Suppressor macrophage treated with lipopolysaccharide for 4 hours (primary cell): Measurements from ENCODE around the gene S100A10.

Source experiments
- DNase-seq: peaks from one replicate; pipeline ENCODE4 v3.0.0-alpha.2; 2020

S100A10 gene

GRCh38 chr1:151993734-151994496 is at the start of gene S100A10:
Gene S100A10 (minus strand): TSS chr1:151993859. CDS start chr1:151986230, 7,629 bp downstream.
- peak; percentile 70 for DNase-seq

- no peak for DNase-seq
Measured at GRCh38 chr1:152042030-152042429, 48.4 kb upstream of the S100A10 start.

GRCh38 chr1:152039886-152040285 is 46.2 kb upstream of the S100A10 start:
- DNase-seq = no peak

GRCh38 chr1:152039461-152039860 is 45.8 kb upstream of the S100A10 start:
- peak; percentile 49 for DNase-seq

GRCh38 chr1:152038871-152039270 is 45.2 kb upstream of the S100A10 start:
- DNase-seq = no peak

GRCh38 chr1:152036267-152037216 is 42.9 kb upstream of the S100A10 start, which contains the start of gene S100A11:
Gene S100A11 (minus strand): TSS chr1:152037004. CDS start chr1:152036915, 89 bp downstream.
- peak; percentile 97 for DNase-seq

- peak; percentile 54 for DNase-seq
Measured at GRCh38 chr1:152035539-152036266, 42.0 kb upstream of the S100A10 start.

- peak; percentile 83 for DNase-seq
Measured at GRCh38 chr1:152034654-152035538, 41.2 kb upstream of the S100A10 start.

GRCh38 chr1:152034324-152034653 is 40.6 kb upstream of the S100A10 start:
- DNase-seq = no peak

- no peak for DNase-seq
Measured at GRCh38 chr1:152029929-152030211, 36.2 kb upstream of the S100A10 start.

- peak; percentile 61 for DNase-seq
Measured at GRCh38 chr1:152029144-152029928, 35.7 kb upstream of the S100A10 start.

- DNase-seq = no peak
Measured at GRCh38 chr1:152026895-152027294, 33.2 kb upstream of the S100A10 start.

- no peak for DNase-seq
Measured at GRCh38 chr1:152024223-152024622, 30.6 kb upstream of the S100A10 start.

- no peak for DNase-seq
Measured at GRCh38 chr1:152023221-152023620, 29.6 kb upstream of the S100A10 start.

GRCh38 chr1:152022474-152022873 is 28.8 kb upstream of the S100A10 start:
- no peak for DNase-seq

- no peak for DNase-seq
Measured at GRCh38 chr1:152021569-152021968, 27.9 kb upstream of the S100A10 start.

GRCh38 chr1:152020849-152021248 is 27.2 kb upstream of the S100A10 start:
- DNase-seq = no peak

GRCh38 chr1:152018537-152018936 is 24.9 kb upstream of the S100A10 start:
- no peak for DNase-seq

GRCh38 chr1:152015766-152016165 is 22.1 kb upstream of the S100A10 start:
- no peak for DNase-seq

GRCh38 chr1:152014943-152015342 is 21.3 kb upstream of the S100A10 start:
- peak; percentile 64 for DNase-seq

- peak; percentile 60 for DNase-seq
Measured at GRCh38 chr1:152013664-152014237, 20.1 kb upstream of the S100A10 start.
